Measurements from ENCODE around the gene ARID5B. TPM values are rescaled to one million over a fixed set of nuclear protein-coding genes. Genes with fewer than 3 reads are reported as not detected.
A peak's percentile ranks its signal among the peaks of the same experiment; 100 is the strongest.

Gene ARID5B
- total RNA-seq, 1 donor from 2014 or later = 63.8 TPM

GRCh38 chr10:62069452-62070178 lies 168.1 kb downstream of the ARID5B start:
- intact Hi-C loops (cut with DNase I) = no loop called here
- ATAC-seq (peak; percentile 10), DNase-seq (ENCODE audit: low spot score) (no peak)

- intact Hi-C loops (cut with DNase I) = no loop called here
- no peak for ATAC-seq
- DNase-seq (ENCODE audit: low spot score) = no peak
Observed at GRCh38 chr10:62071846-62072281, 170.4 kb downstream of the ARID5B start.

- ATAC-seq = no peak
Observed at GRCh38 chr10:62072901-62073300, 171.4 kb downstream of the ARID5B start.

GRCh38 chr10:62073429-62073828 lies 171.9 kb downstream of the ARID5B start:
- intact Hi-C loops (cut with DNase I) = no loop called here
- no peak for ATAC-seq
- DNase-seq (ENCODE audit: low spot score) = no peak

More at GRCh38 chr10:62072901-62073300, 171.4 kb downstream of the ARID5B start:
- no peak for DNase-seq (ENCODE audit: low spot score)
- intact Hi-C loops (cut with DNase I) = no loop called here

GRCh38 chr10:62075414-62075813 lies 173.9 kb downstream of the ARID5B start:
- ATAC-seq (peak; percentile 5), DNase-seq (ENCODE audit: low spot score) (no peak)
- intact Hi-C loops (cut with DNase I) = no loop called here

- DNase-seq (ENCODE audit: low spot score) = no peak
- intact Hi-C loops (cut with DNase I) = no loop called here
- ATAC-seq = peak; percentile 5
Observed at GRCh38 chr10:62075912-62076311, 174.4 kb downstream of the ARID5B start.

GRCh38 chr10:62076891-62077290 lies 175.4 kb downstream of the ARID5B start:
- ATAC-seq = peak; percentile 34
- no peak for DNase-seq (ENCODE audit: low spot score)
- intact Hi-C loops (cut with DNase I) = no loop called here

GRCh38 chr10:62077330-62078015 lies 176.0 kb downstream of the ARID5B start:
- DNase-seq (ENCODE audit: low spot score) = no peak
- ATAC-seq = no peak
- intact Hi-C loops (cut with DNase I) = no loop called here

GRCh38 chr10:62079885-62080559 lies 178.5 kb downstream of the ARID5B start:
- intact Hi-C loops (cut with DNase I) = no loop called here
- no peak for DNase-seq (ENCODE audit: low spot score)
- no peak for ATAC-seq

GRCh38 chr10:62080905-62081304 lies 179.4 kb downstream of the ARID5B start:
- ATAC-seq (no peak), DNase-seq (ENCODE audit: low spot score) (no peak)
- intact Hi-C loops (cut with DNase I) = no loop called here

GRCh38 chr10:62081341-62082270 lies 180.1 kb downstream of the ARID5B start:
- no peak for ATAC-seq
- DNase-seq (ENCODE audit: low spot score) = no peak
- intact Hi-C loops (cut with DNase I) = no loop called here

- intact Hi-C loops (cut with DNase I) = no loop called here
- ATAC-seq (no peak), DNase-seq (ENCODE audit: low spot score) (no peak)
Observed at GRCh38 chr10:62082271-62082656, 180.8 kb downstream of the ARID5B start.

GRCh38 chr10:62082729-62083411 lies 181.4 kb downstream of the ARID5B start:
- DNase-seq (ENCODE audit: low spot score) = no peak
- intact Hi-C loops (cut with DNase I) = no loop called here
- peak; percentile 45 for ATAC-seq

GRCh38 chr10:62083412-62084267 lies 182.1 kb downstream of the ARID5B start:
- DNase-seq (ENCODE audit: low spot score) (no peak), ATAC-seq (peak; percentile 75)
- intact Hi-C loops (cut with DNase I) = no loop called here

- DNase-seq (ENCODE audit: low spot score) (no peak), ATAC-seq (no peak)
- intact Hi-C loops (cut with DNase I) = no loop called here
Observed at GRCh38 chr10:62084451-62084850, 183.0 kb downstream of the ARID5B start.

GRCh38 chr10:62085404-62085803 lies 183.9 kb downstream of the ARID5B start:
- intact Hi-C loops (cut with DNase I) = no loop called here
- no peak for DNase-seq (ENCODE audit: low spot score)

GRCh38 chr10:62085821-62086220 lies 184.3 kb downstream of the ARID5B start:
- intact Hi-C loops (cut with DNase I) = no loop called here
- ATAC-seq = no peak

More at GRCh38 chr10:62085404-62085803, 183.9 kb downstream of the ARID5B start:
- ATAC-seq = no peak

More at GRCh38 chr10:62085821-62086220, 184.3 kb downstream of the ARID5B start:
- no peak for DNase-seq (ENCODE audit: low spot score)
